ENCODE data around the gene AP2A2. TPM values are rescaled to one million over a fixed set of nuclear protein-coding genes. Genes with fewer than 3 reads are reported as not detected.

The AP2A2 gene
- total RNA-seq, 2 experiments from 2014 or later: 45.9 to 46.6 TPM

DNA sequence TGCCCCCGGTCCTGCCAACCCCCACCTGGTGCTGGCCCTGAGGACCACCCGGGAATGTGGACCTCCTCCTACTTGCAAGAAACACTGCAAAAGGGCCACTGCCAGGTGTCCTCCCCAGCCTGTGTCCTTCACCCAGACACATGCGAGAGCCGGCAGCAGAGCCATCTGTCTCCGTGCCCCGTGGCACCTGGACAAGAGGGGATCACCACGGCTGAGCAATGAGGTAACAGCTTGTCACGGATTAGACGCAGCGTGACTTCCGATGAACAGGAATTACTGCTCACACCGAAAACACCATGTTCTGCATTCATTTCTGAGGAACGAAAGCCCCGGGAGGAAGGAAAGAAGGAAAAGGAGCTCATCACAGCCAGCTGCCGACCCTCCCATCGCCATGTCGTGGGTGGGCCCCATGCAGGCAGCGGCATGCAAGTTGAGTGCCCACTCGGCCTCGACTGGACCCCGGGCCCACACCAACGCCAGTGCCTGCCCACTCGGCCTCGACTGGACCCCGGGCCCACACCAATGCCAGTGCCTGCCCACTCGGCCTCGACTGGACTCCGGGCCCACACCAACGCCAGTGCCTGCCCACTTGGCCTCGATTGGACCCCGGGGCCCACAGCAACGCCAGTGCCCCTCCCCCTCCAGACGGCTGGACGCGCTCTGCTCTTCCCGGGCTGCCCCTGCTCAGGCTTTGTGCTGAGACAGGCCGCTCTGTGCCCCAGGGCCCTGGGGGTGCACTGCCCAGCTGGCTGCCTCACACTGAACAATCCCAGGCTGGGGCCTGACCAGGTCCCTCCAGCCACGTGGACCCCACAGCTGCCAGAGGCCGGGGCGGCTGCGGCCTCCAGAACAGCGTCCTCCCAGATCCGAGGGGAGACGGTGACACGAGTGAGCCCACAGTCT, 37.1 kb upstream of the AP2A2 start:
- Histone ChIP-seq H3K9me3 (ENCODE audit: control insufficient read depth in 1 of 2, insufficient read depth in 1 of 2, low read length in 2 of 2) (no peaks in the 10 kb centered on the region), H3K4me3 (ENCODE audit: low read length) (no peak overlapping the region), H3K4me1 (ENCODE audit: insufficient read depth, low read length) (no peaks in the 10 kb centered on the region), H3K27ac (ENCODE audit: low read depth in 1 of 2, low read length in 2 of 2) (no peak overlapping the region), H3K27me3 (ENCODE audit: control insufficient read depth in 1 of 2, insufficient read depth in 2 of 2, low read length in 2 of 2) (no peaks in the 10 kb centered on the region), H3K36me3 (ENCODE audit: insufficient read depth, low read length) (peaks cover 3% of the 10 kb centered on the region)
- DNase-seq (no peak), ATAC-seq (ENCODE audit: poor library complexity) (no peak)
- no peaks in the 10 kb centered on the region for H3K27me3 Mint-ChIP-seq
- H3K36me3 Mint-ChIP-seq (ENCODE audit: low read depth): peaks cover 20% of the 10 kb centered on the region
- intact Hi-C loops (cut with DNase I, micrococcal nuclease): no loop called here
- POLR2A ChIA-PET: no interaction called here
- CTCF ChIA-PET: no interaction called here
- TF ChIP-seq, protein P1, sequence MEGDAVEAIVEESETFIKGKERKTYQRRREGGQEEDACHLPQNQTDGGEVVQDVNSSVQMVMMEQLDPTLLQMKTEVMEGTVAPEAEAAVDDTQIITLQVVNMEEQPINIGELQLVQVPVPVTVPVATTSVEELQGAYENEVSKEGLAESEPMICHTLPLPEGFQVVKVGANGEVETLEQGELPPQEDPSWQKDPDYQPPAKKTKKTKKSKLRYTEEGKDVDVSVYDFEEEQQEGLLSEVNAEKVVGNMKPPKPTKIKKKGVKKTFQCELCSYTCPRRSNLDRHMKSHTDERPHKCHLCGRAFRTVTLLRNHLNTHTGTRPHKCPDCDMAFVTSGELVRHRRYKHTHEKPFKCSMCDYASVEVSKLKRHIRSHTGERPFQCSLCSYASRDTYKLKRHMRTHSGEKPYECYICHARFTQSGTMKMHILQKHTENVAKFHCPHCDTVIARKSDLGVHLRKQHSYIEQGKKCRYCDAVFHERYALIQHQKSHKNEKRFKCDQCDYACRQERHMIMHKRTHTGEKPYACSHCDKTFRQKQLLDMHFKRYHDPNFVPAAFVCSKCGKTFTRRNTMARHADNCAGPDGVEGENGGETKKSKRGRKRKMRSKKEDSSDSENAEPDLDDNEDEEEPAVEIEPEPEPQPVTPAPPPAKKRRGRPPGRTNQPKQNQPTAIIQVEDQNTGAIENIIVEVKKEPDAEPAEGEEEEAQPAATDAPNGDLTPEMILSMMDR (IDR thresholded peaks at IDR 0.05): no peak
- no peaks in the 10 kb centered on the region for H3K9me3 Mint-ChIP-seq
- no peaks in the 10 kb centered on the region for H3K4me1 Mint-ChIP-seq (ENCODE audit: low read depth)
- no peak overlapping the region for H3K4me3 Mint-ChIP-seq
- H3K27ac Mint-ChIP-seq: no peak overlapping the region

DNA sequence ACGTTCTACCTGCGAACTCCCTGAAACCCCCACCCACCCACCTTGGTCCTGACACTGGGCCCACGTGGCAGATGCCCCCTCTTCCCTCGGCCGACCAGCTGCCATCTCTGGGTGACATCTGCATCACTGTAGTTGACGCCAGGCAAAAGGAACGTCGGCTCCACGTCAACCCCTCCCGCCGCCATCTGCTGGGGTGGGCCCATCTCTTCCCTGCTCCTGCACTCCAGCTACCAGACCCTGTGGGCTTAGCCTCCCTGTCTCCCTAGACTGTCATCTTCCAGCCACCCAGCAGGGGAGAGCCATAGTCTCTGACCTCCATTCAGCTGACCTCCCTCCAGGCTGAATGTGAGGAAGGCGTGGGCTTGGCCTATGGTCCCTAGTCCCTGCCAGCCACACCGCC, 36.4 kb upstream of the AP2A2 start:
- CTCF ChIA-PET: no interaction called here
- Mint-ChIP-seq H3K4me1 (ENCODE audit: low read depth) (no peaks in the 10 kb centered on the region), H3K36me3 (ENCODE audit: low read depth) (peaks cover 20% of the 10 kb centered on the region), H3K27ac (no peak overlapping the region), H3K27me3 (no peaks in the 10 kb centered on the region), H3K9me3 (no peaks in the 10 kb centered on the region), H3K4me3 (no peak overlapping the region)
- Histone ChIP-seq H3K27ac (ENCODE audit: low read depth in 1 of 2, low read length in 2 of 2) (no peak overlapping the region), H3K4me3 (ENCODE audit: low read length) (no peak overlapping the region), H3K9me3 (ENCODE audit: control insufficient read depth in 1 of 2, insufficient read depth in 1 of 2, low read length in 2 of 2) (no peaks in the 10 kb centered on the region), H3K36me3 (ENCODE audit: insufficient read depth, low read length) (no peaks in the 10 kb centered on the region), H3K4me1 (ENCODE audit: insufficient read depth, low read length) (no peaks in the 10 kb centered on the region), H3K27me3 (ENCODE audit: control insufficient read depth in 1 of 2, insufficient read depth in 2 of 2, low read length in 2 of 2) (no peaks in the 10 kb centered on the region)
- DNase-seq (no peak), ATAC-seq (ENCODE audit: poor library complexity) (no peak)
- intact Hi-C loops (cut with DNase I, micrococcal nuclease): no loop called here
- POLR2A ChIA-PET: no interaction called here
- TF ChIP-seq, protein P1 (IDR thresholded peaks at IDR 0.05): no peak

- no peaks in the 10 kb centered on the region for H3K9me3 ChIP-seq (ENCODE audit: control insufficient read depth in 1 of 2, insufficient read depth in 1 of 2, low read length in 2 of 2)
- ChIA-PET CTCF (no interaction called here), POLR2A (no interaction called here)
- intact Hi-C loops (cut with DNase I, micrococcal nuclease): no loop called here
- H3K4me1 Mint-ChIP-seq (ENCODE audit: low read depth): no peaks in the 10 kb centered on the region
- H3K4me3 Mint-ChIP-seq: no peak overlapping the region
- H3K27ac Mint-ChIP-seq: no peak overlapping the region
- H3K4me1 ChIP-seq (ENCODE audit: insufficient read depth, low read length): no peaks in the 10 kb centered on the region
- H3K36me3 Mint-ChIP-seq (ENCODE audit: low read depth): peaks cover 20% of the 10 kb centered on the region
- no peaks in the 10 kb centered on the region for H3K9me3 Mint-ChIP-seq
- no peak overlapping the region for H3K4me3 ChIP-seq (ENCODE audit: low read length)
- H3K36me3 ChIP-seq (ENCODE audit: insufficient read depth, low read length): no peaks in the 10 kb centered on the region
- ATAC-seq (ENCODE audit: poor library complexity) (no peak), DNase-seq (no peak)
- H3K27ac ChIP-seq (ENCODE audit: low read depth in 1 of 2, low read length in 2 of 2): no peak overlapping the region
- no peaks in the 10 kb centered on the region for H3K27me3 ChIP-seq (ENCODE audit: control insufficient read depth in 1 of 2, insufficient read depth in 2 of 2, low read length in 2 of 2)
- no peaks in the 10 kb centered on the region for H3K27me3 Mint-ChIP-seq
- TF ChIP-seq, protein P1 (IDR thresholded peaks at IDR 0.05): no peak
These were observed 35.8 kb upstream of the AP2A2 start for GRCh38 chr11:889687-890475.

Measured in CD4-positive, alpha-beta T cell (primary cell).